ENCODE measurements around the gene SP3. TPM values are rescaled to one million over a fixed set of nuclear protein-coding genes. Genes with fewer than 3 reads are reported as not detected.

The SP3 gene
- total and polyA plus RNA-seq, 7 experiments from 2014 or later, result 82.6 to 158 (median 128) TPM

GRCh38 chr2:173990970-173991819 lies 26.0 kb upstream of the SP3 start:
- POLR2A ChIA-PET, result no interaction called here
- ATAC-seq, result no peak
- H3K4me3 Mint-ChIP-seq, result no peak overlapping the region

GRCh38 chr2:173990245-173990644 lies 25.1 kb upstream of the SP3 start:
- no peaks in the 10 kb centered on the region for H3K36me3 Mint-ChIP-seq
- H3K9me3 Mint-ChIP-seq, result peaks cover 0 to 2% (median 0%) of the 10 kb centered on the region in 11 donors
- ChIA-PET CTCF (interaction anchor here (0.7 kb wide), 1 partner anchor 21 kb away, joined by 4 read pairs; no protein-coding TSS in a partner anchor), POLR2A (no interaction called here)
- H3K27ac Mint-ChIP-seq, result no peak overlapping the region
- H3K27me3 Mint-ChIP-seq, result peaks cover 0 to 19% (median 8%) of the 10 kb centered on the region in 5 donors
- Histone ChIP-seq H3K9me3 (ENCODE audit: control insufficient read depth in 2 of 3, low read length in 3 of 3) (no peaks in the 10 kb centered on the region), H3K4me1 (ENCODE audit: control insufficient read depth in 2 of 2, insufficient read depth in 2 of 2, low read length in 2 of 2) (no peaks in the 10 kb centered on the region), H3K27ac (ENCODE audit: low read depth, low read length) (no peak overlapping the region), H3K4me3 (ENCODE audit: low read length) (no peak overlapping the region), H3K36me3 (ENCODE audit: control insufficient read depth in 2 of 3, insufficient read depth in 3 of 3, low read length in 3 of 3) (no peaks in the 10 kb centered on the region), H3K27me3 (ENCODE audit: control insufficient read depth in 2 of 2, insufficient read depth in 2 of 2, low read length in 2 of 2) (no peaks in the 10 kb centered on the region)
- H3K4me3 Mint-ChIP-seq, result no peak overlapping the region
- DNase-seq (no peak), ATAC-seq (no peak)
- intact Hi-C loops (cut with micrococcal nuclease), result no loop called here
- H3K4me1 Mint-ChIP-seq, result peaks cover 3 to 14% (median 10%) of the 10 kb centered on the region in 7 donors

More at GRCh38 chr2:173990970-173991819, 26.0 kb upstream of the SP3 start:
- peaks cover 0 to 19% (median 8%) of the 10 kb centered on the region in 5 donors for H3K27me3 Mint-ChIP-seq
- Histone ChIP-seq H3K9me3 (ENCODE audit: control insufficient read depth in 2 of 3, low read length in 3 of 3) (no peaks in the 10 kb centered on the region), H3K27ac (ENCODE audit: low read depth, low read length) (no peak overlapping the region), H3K4me3 (ENCODE audit: low read length) (no peak overlapping the region), H3K4me1 (ENCODE audit: control insufficient read depth in 2 of 2, insufficient read depth in 2 of 2, low read length in 2 of 2) (no peaks in the 10 kb centered on the region), H3K36me3 (ENCODE audit: control insufficient read depth in 2 of 3, insufficient read depth in 3 of 3, low read length in 3 of 3) (no peaks in the 10 kb centered on the region), H3K27me3 (ENCODE audit: control insufficient read depth in 2 of 2, insufficient read depth in 2 of 2, low read length in 2 of 2) (no peaks in the 10 kb centered on the region)
- H3K27ac Mint-ChIP-seq, result peak overlapping the region in 2 of 9 donors; percentile 6 to 53
- DNase-seq, result no peak
- intact Hi-C loops (cut with micrococcal nuclease), result no loop called here
- H3K4me1 Mint-ChIP-seq, result peaks cover 0 to 7% (median 5%) of the 10 kb centered on the region in 7 donors
- H3K9me3 Mint-ChIP-seq, result no peaks in the 10 kb centered on the region
- CTCF ChIA-PET, result interaction anchor here (0.5 kb wide), 1 partner anchor 49 kb away, joined by 3 read pairs; no protein-coding TSS in a partner anchor
- H3K36me3 Mint-ChIP-seq, result no peaks in the 10 kb centered on the region

GRCh38 chr2:173989884-173990215 lies 24.7 kb upstream of the SP3 start:
- intact Hi-C loops (cut with micrococcal nuclease), result no loop called here
- Mint-ChIP-seq H3K36me3 (no peaks in the 10 kb centered on the region), H3K4me1 (peaks cover 5 to 18% (median 14%) of the 10 kb centered on the region in 7 donors), H3K4me3 (no peak overlapping the region), H3K27me3 (peaks cover 0 to 18% (median 8%) of the 10 kb centered on the region in 5 donors), H3K27ac (no peak overlapping the region), H3K9me3 (peaks cover 0 to 2% (median 0%) of the 10 kb centered on the region in 11 donors)
- H3K4me3 ChIP-seq (ENCODE audit: low read length), result no peak overlapping the region
- POLR2A ChIA-PET, result no interaction called here
- no peak overlapping the region for H3K27ac ChIP-seq (ENCODE audit: low read depth, low read length)
- ATAC-seq (no peak), DNase-seq (no peak)
- H3K36me3 ChIP-seq (ENCODE audit: control insufficient read depth in 2 of 3, insufficient read depth in 3 of 3, low read length in 3 of 3), result no peaks in the 10 kb centered on the region
- no peaks in the 10 kb centered on the region for H3K27me3 ChIP-seq (ENCODE audit: control insufficient read depth in 2 of 2, insufficient read depth in 2 of 2, low read length in 2 of 2)
- CTCF ChIA-PET, result interaction anchor here (0.7 kb wide), 1 partner anchor 22 kb away, joined by 4 read pairs; no protein-coding TSS in a partner anchor
- H3K4me1 ChIP-seq (ENCODE audit: control insufficient read depth in 2 of 2, insufficient read depth in 2 of 2, low read length in 2 of 2), result no peaks in the 10 kb centered on the region
- no peaks in the 10 kb centered on the region for H3K9me3 ChIP-seq (ENCODE audit: control insufficient read depth in 2 of 3, low read length in 3 of 3)

- H3K27ac Mint-ChIP-seq, result no peak overlapping the region
- CTCF ChIA-PET, result no interaction called here
These were observed 24.1 kb upstream of the SP3 start for GRCh38 chr2:173989160-173989883.

GRCh38 chr2:173986805-173987204 lies 21.6 kb upstream of the SP3 start:
- DNase-seq, result no peak
- intact Hi-C loops (cut with micrococcal nuclease), result no loop called here
- Histone ChIP-seq H3K36me3 (ENCODE audit: control insufficient read depth in 2 of 3, insufficient read depth in 3 of 3, low read length in 3 of 3) (no peaks in the 10 kb centered on the region), H3K9me3 (ENCODE audit: control insufficient read depth in 2 of 3, low read length in 3 of 3) (no peaks in the 10 kb centered on the region), H3K4me1 (ENCODE audit: control insufficient read depth in 2 of 2, insufficient read depth in 2 of 2, low read length in 2 of 2) (no peaks in the 10 kb centered on the region), H3K27me3 (ENCODE audit: control insufficient read depth in 2 of 2, insufficient read depth in 2 of 2, low read length in 2 of 2) (no peaks in the 10 kb centered on the region), H3K4me3 (ENCODE audit: low read length) (no peak overlapping the region), H3K27ac (ENCODE audit: low read depth, low read length) (no peak overlapping the region)
- ATAC-seq, result no peak
- Mint-ChIP-seq H3K9me3 (peaks cover 0 to 2% (median 0%) of the 10 kb centered on the region in 11 donors), H3K36me3 (no peaks in the 10 kb centered on the region), H3K27ac (no peak overlapping the region), H3K27me3 (peaks cover 0 to 4% (median 0%) of the 10 kb centered on the region in 5 donors), H3K4me1 (peaks cover 6 to 19% (median 16%) of the 10 kb centered on the region in 7 donors), H3K4me3 (no peak overlapping the region)
- POLR2A ChIA-PET, result interaction anchor here (0.6 to 1.6 kb wide), 3 partner anchors 17 to 35 kb away, joined by 3 to 6 read pairs (median 5); no protein-coding TSS in a partner anchor
- CTCF ChIA-PET, result no interaction called here

More at GRCh38 chr2:173989160-173989883, 24.1 kb upstream of the SP3 start:
- no peak for DNase-seq
- Histone ChIP-seq H3K4me1 (ENCODE audit: control insufficient read depth in 2 of 2, insufficient read depth in 2 of 2, low read length in 2 of 2) (no peaks in the 10 kb centered on the region), H3K27me3 (ENCODE audit: control insufficient read depth in 2 of 2, insufficient read depth in 2 of 2, low read length in 2 of 2) (no peaks in the 10 kb centered on the region), H3K36me3 (ENCODE audit: control insufficient read depth in 2 of 3, insufficient read depth in 3 of 3, low read length in 3 of 3) (no peaks in the 10 kb centered on the region), H3K4me3 (ENCODE audit: low read length) (no peak overlapping the region), H3K27ac (ENCODE audit: low read depth, low read length) (no peak overlapping the region), H3K9me3 (ENCODE audit: control insufficient read depth in 2 of 3, low read length in 3 of 3) (no peaks in the 10 kb centered on the region)
- H3K36me3 Mint-ChIP-seq, result no peaks in the 10 kb centered on the region
- intact Hi-C loops (cut with micrococcal nuclease), result no loop called here
- peaks cover 0 to 2% (median 0%) of the 10 kb centered on the region in 11 donors for H3K9me3 Mint-ChIP-seq
- POLR2A ChIA-PET, result no interaction called here
- peaks cover 0 to 13% (median 7%) of the 10 kb centered on the region in 5 donors for H3K27me3 Mint-ChIP-seq
- peaks cover 6 to 19% (median 16%) of the 10 kb centered on the region in 7 donors for H3K4me1 Mint-ChIP-seq
- ATAC-seq, result no peak
- H3K4me3 Mint-ChIP-seq, result no peak overlapping the region

- Histone ChIP-seq H3K4me3 (ENCODE audit: low read length) (no peak overlapping the region), H3K9me3 (ENCODE audit: control insufficient read depth in 2 of 3, low read length in 3 of 3) (no peaks in the 10 kb centered on the region), H3K4me1 (ENCODE audit: control insufficient read depth in 2 of 2, insufficient read depth in 2 of 2, low read length in 2 of 2) (no peaks in the 10 kb centered on the region), H3K27ac (ENCODE audit: low read depth, low read length) (no peak overlapping the region), H3K27me3 (ENCODE audit: control insufficient read depth in 2 of 2, insufficient read depth in 2 of 2, low read length in 2 of 2) (no peaks in the 10 kb centered on the region), H3K36me3 (ENCODE audit: control insufficient read depth in 2 of 3, insufficient read depth in 3 of 3, low read length in 3 of 3) (no peaks in the 10 kb centered on the region)
- ATAC-seq, result no peak
- Mint-ChIP-seq H3K36me3 (no peaks in the 10 kb centered on the region), H3K4me1 (peaks cover 6 to 19% (median 16%) of the 10 kb centered on the region in 7 donors), H3K9me3 (peaks cover 0 to 2% (median 0%) of the 10 kb centered on the region in 11 donors), H3K27me3 (peaks cover 0 to 3% (median 0%) of the 10 kb centered on the region in 5 donors), H3K4me3 (peak overlapping the region in 3 of 10 donors; percentile 3 to 35 (median 14)), H3K27ac (peak overlapping the region in 3 of 9 donors; percentile 1 to 32 (median 19))
- POLR2A ChIA-PET, result interaction anchor here (1.2 to 1.6 kb wide), 2 partner anchors 16 to 20 kb away, joined by 3 to 6 read pairs; no protein-coding TSS in a partner anchor
- no peak for DNase-seq
- intact Hi-C loops (cut with micrococcal nuclease), result no loop called here
- CTCF ChIA-PET, result no interaction called here
These were observed 20.4 kb upstream of the SP3 start for GRCh38 chr2:173985605-173985992.

Data from naive thymus-derived CD4-positive, alpha-beta T cell (primary cell).